HepG2 (cell line): Measurements from ENCODE around the gene DLG1. TPM values are rescaled to one million over a fixed set of nuclear protein-coding genes. Genes with fewer than 3 reads are reported as not detected.

Experiments used
- ATAC-seq: fragments of 200-7000 bp; cut with Tn5 transposase; 3 replicates; pipeline ENCODE4 v1.9.1; 2020; ENCODE audit warnings: mild to moderate bottlenecking, moderate library complexity
- BruUV-seq: library from RNA; stranded (reverse); fragments of 400-500 nt; replicated peaks from 2 replicates; lab custom pipeline; 2021; lab: Mats Ljungman, UMichigan
- CTCF ChIA-PET: fragments of 300-600 bp; formaldehyde crosslinking; extraction: SDS; loops from one replicate; lab custom pipeline; 2021; ENCODE audit warnings: low total read pairs, inconsistent platforms, low intra/inter-chr PET ratio; lab: Yijun Ruan, JAX
- POLR2A ChIA-PET: fragments of 350-600 bp; sonication (Branson Sonifier 250); formaldehyde crosslinking; loops from one replicate; lab custom pipeline; 2020; ENCODE audit warnings: antibody characterized with exemption, inconsistent platforms; lab: Yijun Ruan, JAX
- DNase-seq: peaks from one replicate; pipeline ENCODE4 v3.0.0-alpha.2; 2015; ENCODE audit warnings: low spot score
- FAIRE-seq: peaks from 3 replicates; lab custom pipeline; 2011; peaks lifted over from hg19 to GRCh38; lab: Jason Lieb, UNC
- H2AFZ ChIP-seq: one replicate; pipeline ENCODE4 v1.6.1; 2011; ENCODE audit warnings: low read length, inconsistent platforms
- H3K27ac ChIP-seq: fragments of 300-600 bp; 3 replicates; pipeline ENCODE4 v1.8.0; 2011; ENCODE audit warnings: mixed run types, mild to moderate bottlenecking, mixed read lengths, low read length, inconsistent platforms; ENCODE audit not compliant: insufficient read depth; ENCODE audit errors: extremely low read length
- H3K27me3 ChIP-seq, 2 experiments: fragments of 200-600 bp in 1 of 2; 2 replicates in 1 of 2; 3 replicates in 1 of 2; pipeline versions ENCODE4 v1.6.0 to v1.8.0; 2011; ENCODE audit warnings: low read length in 2 of 2, mild to moderate bottlenecking in 2 of 2, moderate library complexity in 2 of 2, inconsistent platforms in 1 of 2; ENCODE audit not compliant: insufficient read depth in 2 of 2, control insufficient read depth in 1 of 2
- H3K36me3 ChIP-seq, 2 experiments: fragments of 200-600 bp in 1 of 2; replicated peaks in 1 of 2; 2 replicates in 1 of 2; 3 replicates in 1 of 2; pipeline versions ENCODE4 v1.5.1 to v1.8.0; 2011; ENCODE audit warnings: low read length in 2 of 2, inconsistent platforms in 1 of 2; ENCODE audit not compliant: insufficient read depth in 2 of 2, control insufficient read depth in 1 of 2
- H3K4me1 ChIP-seq: 2 replicates; pipeline ENCODE4 v1.5.1; 2012; ENCODE audit warnings: low read length, inconsistent platforms; ENCODE audit not compliant: insufficient read depth
- H3K4me2 ChIP-seq: 2 replicates; pipeline ENCODE4 v1.6.0; 2011; ENCODE audit warnings: low read depth, low read length, inconsistent platforms
- H3K4me3 ChIP-seq, 3 experiments: fragments of 200-600 bp in 1 of 3; sonication (generic), shearing (Covaris generic) in 1 of 3; replicated peaks in 1 of 3; 2 replicates each; pipeline ENCODE4 v1.5.1; 2011 to 2016; ENCODE audit warnings: low read length in 3 of 3, inconsistent platforms in 2 of 3, low read depth in 2 of 3, mild to moderate bottlenecking in 2 of 3, control low read depth in 1 of 3, mixed read lengths in 1 of 3; ENCODE audit not compliant: insufficient read depth in 1 of 3
- H3K79me2 ChIP-seq: one replicate; pipeline ENCODE4 v1.6.1; 2011; ENCODE audit warnings: low read length, inconsistent platforms; ENCODE audit not compliant: insufficient read depth
- H3K9ac ChIP-seq: 2 replicates; pipeline ENCODE4 v1.6.0; 2011; ENCODE audit warnings: mild to moderate bottlenecking, low read depth, low read length, inconsistent platforms; ENCODE audit not compliant: insufficient read depth
- H3K9me3 ChIP-seq: 2 replicates; pipeline ENCODE4 v1.5.1; 2012; ENCODE audit warnings: mild to moderate bottlenecking, low read length
- H4K20me1 ChIP-seq: 2 replicates; pipeline ENCODE4 v1.6.0; 2011; ENCODE audit warnings: inconsistent platforms, mild to moderate bottlenecking, low read length, moderate library complexity; ENCODE audit not compliant: insufficient read depth
- ATF5 ChIP-seq: sonication (generic); formaldehyde crosslinking; IDR thresholded peaks from 2 replicates; pipeline ENCODE4 v1.4.0; 2020; ENCODE audit warnings: mild to moderate bottlenecking, low read depth, missing genetic modification reagents
- E2F1 ChIP-seq: sonication (generic); formaldehyde crosslinking; IDR thresholded peaks from 2 replicates; pipeline ENCODE4 v1.5.0; 2020; ENCODE audit warnings: missing genetic modification reagents
- FOXK2 ChIP-seq: fragments of 450-650 bp; IDR thresholded peaks from 2 replicates; pipeline ENCODE4 v1.6.1; 2016
- TSC22D2 ChIP-seq: sonication (generic); formaldehyde crosslinking; IDR thresholded peaks from 2 replicates; pipeline ENCODE4 v1.5.1; 2020; ENCODE audit warnings: missing genetic modification reagents, mild to moderate bottlenecking, borderline replicate concordance
- ZNF597 ChIP-seq: sonication (generic); formaldehyde crosslinking; IDR thresholded peaks from 2 replicates; pipeline ENCODE4 v1.5.0; 2020; ENCODE audit warnings: missing genetic modification reagents
- WGBS: methylation state at CpG from one replicate; pipeline ENCODE4 v1.1.6; 2017; ENCODE audit warnings: low lambda C conversion rate; 5-methylcytosine and 5-hydroxymethylcytosine counted together
- in situ Hi-C: cut with HindIII; loops from 2 replicates; pipeline ENCODE4 v1.10.0; 2017; ENCODE audit warnings: low pct_unique_long_range_greater_than_20kb; ENCODE audit not compliant: extremely low pct_ligation_motif_present
- intact Hi-C: fragments of 100-400 bp; cut with micrococcal nuclease; formaldehyde crosslinking; loops from one replicate; pipeline ENCODE4 v1.10.0; 2022; ENCODE audit not compliant: unreplicated experiment
- polyA plus RNA-seq, 8 experiments: library from polyadenylated mRNA; depleted of rRNA in 3 of 8; stranded (reverse) in 7 of 8; unstranded in 1 of 8; fragments of >200 nt; fragmentation: Illumina TruSeq in 4 of 8; extraction: Trizol in 4 of 8; gene quantifications; 2 replicates each; pipeline versions ENCODE4 v1.2.1 to v1.2.3, GENCODE V29; 2011 to 2016; ENCODE audit warnings: low read depth in 4 of 8, missing spikeins in 1 of 8, mixed read lengths in 1 of 8; ENCODE audit not compliant: insufficient read depth in 1 of 8
- total RNA-seq, 5 experiments: library from RNA; depleted of rRNA; stranded (reverse); fragments of >200 nt; fragmentation: Illumina TruSeq; extraction: Trizol; gene quantifications; 2 replicates each; pipeline ENCODE4 v1.2.3, GENCODE V29; 2016; ENCODE audit warnings: low read depth in 1 of 5

The DLG1 gene
- total and polyA plus RNA-seq, 2 of the 13 experiments (the other 11 are each of a cell fraction or from before 2014, with no cell fraction given), result 30.5 to 104 TPM

GRCh38 chr3:197317250-197317963 lies 19.0 kb upstream of the DLG1 start:
- 84% methylated on average over 9 of the region's 9 CpGs for WGBS
- no peak for DNase-seq
- ChIA-PET POLR2A (no interaction called here), CTCF (no interaction called here)
- H2AFZ ChIP-seq, result no peak overlapping the region
- in situ Hi-C loops, result no loop called here
- FAIRE-seq, result no peak
- no peak overlapping the region for H3K27ac ChIP-seq
- TF ChIP-seq ATF5 (CRISPR knock-in tag), result no peak
- no peak for TF ChIP-seq ZNF597 (CRISPR knock-in tag)
- no peak for TF ChIP-seq FOXK2
- no peak for TF ChIP-seq E2F1 (CRISPR knock-in tag)
- no peak for TF ChIP-seq TSC22D2 (CRISPR knock-in tag)
- TF ChIP-seq, all 625 proteins: peak for 0
- no peaks in the 10 kb centered on the region for H3K36me3 ChIP-seq
- no peaks in the 10 kb centered on the region for H4K20me1 ChIP-seq
- no peak for ATAC-seq
- no peaks in the 10 kb centered on the region for H3K9me3 ChIP-seq
- no peaks in the 10 kb centered on the region for H3K79me2 ChIP-seq
- no peaks in the 10 kb centered on the region; a peak in 1 of 5 replicates for H3K27me3 ChIP-seq
- BruUV-seq, result no TSS peak
- no peak overlapping the region for H3K4me2 ChIP-seq
- H3K4me3 ChIP-seq, result no peak overlapping the region
- intact Hi-C loops, result loop anchor here (5.0 kb wide), 1 partner anchor 55 kb away; no protein-coding TSS in a partner anchor
- no peak overlapping the region for H3K9ac ChIP-seq
- peaks cover 20% of the 10 kb centered on the region for H3K4me1 ChIP-seq
